ENCODE data around the gene IGFLR1.

IGFLR1 gene

GRCh38 chr19:35781650-35782049 is 39.4 kb upstream of the IGFLR1 start:
- no peak for ATAC-seq
- TF ChIP-seq ZC3H10 (CRISPR knock-in tag; IDR thresholded peaks at IDR 0.05), result no peak
- no peak for TF ChIP-seq ZFP30 (CRISPR knock-in tag; IDR thresholded peaks at IDR 0.05)
- TF ChIP-seq CREB5 (CRISPR knock-in tag; IDR thresholded peaks at IDR 0.05; ENCODE audit: low read depth), result no peak
- no peak for TF ChIP-seq ZNF565 (CRISPR knock-in tag; conservative IDR thresholded peaks at IDR 0.05; ENCODE audit: low read depth)
- TF ChIP-seq POU6F1 (CRISPR knock-in tag; IDR thresholded peaks at IDR 0.05; ENCODE audit: borderline replicate concordance, low read depth), result no peak
- no peak for TF ChIP-seq ARNTL (CRISPR knock-in tag; IDR thresholded peaks at IDR 0.05; ENCODE audit: borderline replicate concordance, low read depth)
- TF ChIP-seq ISL1 (CRISPR knock-in tag; IDR thresholded peaks at IDR 0.05), result no peak
- no peak for TF ChIP-seq TSHZ2 (CRISPR knock-in tag; IDR thresholded peaks at IDR 0.05)
- TF ChIP-seq RARB (CRISPR knock-in tag; IDR thresholded peaks at IDR 0.05), result no peak
- no peak for TF ChIP-seq PATZ1 (CRISPR knock-in tag; IDR thresholded peaks at IDR 0.05; ENCODE audit: borderline replicate concordance)
- TF ChIP-seq CSDC2 (CRISPR knock-in tag; IDR thresholded peaks at IDR 0.05), result no peak
- no peak for TF ChIP-seq PPARA (CRISPR knock-in tag; IDR thresholded peaks at IDR 0.05; ENCODE audit: borderline replicate concordance)
- TF ChIP-seq ESRRG (CRISPR knock-in tag; IDR thresholded peaks at IDR 0.05), result no peak
- TF ChIP-seq SNAI2 (CRISPR knock-in tag; IDR thresholded peaks at IDR 0.05), result no peak
- TF ChIP-seq GLIS3 (CRISPR knock-in tag; IDR thresholded peaks at IDR 0.05), result no peak
- no peak for TF ChIP-seq ZNF8 (CRISPR knock-in tag; IDR thresholded peaks at IDR 0.05)
- no peak for TF ChIP-seq ZNF70 (CRISPR knock-in tag; IDR thresholded peaks at IDR 0.05)

- TF ChIP-seq PATZ1 (CRISPR knock-in tag; IDR thresholded peaks at IDR 0.05; ENCODE audit: borderline replicate concordance), result no peak
- no peak for TF ChIP-seq SNAI2 (CRISPR knock-in tag; IDR thresholded peaks at IDR 0.05)
- TF ChIP-seq OSR1 (CRISPR knock-in tag; IDR thresholded peaks at IDR 0.05), result no peak
- TF ChIP-seq CREB5 (CRISPR knock-in tag; IDR thresholded peaks at IDR 0.05; ENCODE audit: low read depth), result no peak
- no peak for TF ChIP-seq BACH2 (CRISPR knock-in tag; IDR thresholded peaks at IDR 0.05; ENCODE audit: borderline replicate concordance)
- no peak for TF ChIP-seq ZNF8 (CRISPR knock-in tag; IDR thresholded peaks at IDR 0.05)
- TF ChIP-seq PPARA (CRISPR knock-in tag; IDR thresholded peaks at IDR 0.05; ENCODE audit: borderline replicate concordance), result no peak
- no peak for TF ChIP-seq GLIS3 (CRISPR knock-in tag; IDR thresholded peaks at IDR 0.05)
- no peak for TF ChIP-seq CSRNP3 (CRISPR knock-in tag; IDR thresholded peaks at IDR 0.05)
- TF ChIP-seq ZNF70 (CRISPR knock-in tag; IDR thresholded peaks at IDR 0.05), result no peak
- no peak for TF ChIP-seq ARNTL (CRISPR knock-in tag; IDR thresholded peaks at IDR 0.05; ENCODE audit: borderline replicate concordance, low read depth)
- TF ChIP-seq ZC3H10 (CRISPR knock-in tag; IDR thresholded peaks at IDR 0.05), result no peak
- no peak for TF ChIP-seq TCF4 (CRISPR knock-in tag; IDR thresholded peaks at IDR 0.05; ENCODE audit: borderline replicate concordance)
- TF ChIP-seq ZFP3 (CRISPR knock-in tag; IDR thresholded peaks at IDR 0.05), result no peak
- no peak for TF ChIP-seq ESRRG (CRISPR knock-in tag; IDR thresholded peaks at IDR 0.05)
- TF ChIP-seq ISL1 (CRISPR knock-in tag; IDR thresholded peaks at IDR 0.05), result no peak
- ATAC-seq, result no peak
Measured at GRCh38 chr19:35780717-35781116, 38.5 kb upstream of the IGFLR1 start.

All from SK-N-SH treated with all-trans-retinoic acid at 6 μM for 48 hours (cell line).